Stimulated activated CD4-positive, alpha-beta T cell treated with anti-CD3 and anti-CD28 coated beads, TNF-alpha, amount 100 ng/mL, for 1 hour (primary cell): ENCODE data around the gene GTPBP1.

Experiments
- DNase-seq, 3 donors: peaks; one replicate each; pipeline ENCODE4 v3.0.0-alpha.2; 2020; ENCODE audit warnings: low read depth in 3 of 3, low spot score in 1 of 3

The GTPBP1 gene

DNA sequence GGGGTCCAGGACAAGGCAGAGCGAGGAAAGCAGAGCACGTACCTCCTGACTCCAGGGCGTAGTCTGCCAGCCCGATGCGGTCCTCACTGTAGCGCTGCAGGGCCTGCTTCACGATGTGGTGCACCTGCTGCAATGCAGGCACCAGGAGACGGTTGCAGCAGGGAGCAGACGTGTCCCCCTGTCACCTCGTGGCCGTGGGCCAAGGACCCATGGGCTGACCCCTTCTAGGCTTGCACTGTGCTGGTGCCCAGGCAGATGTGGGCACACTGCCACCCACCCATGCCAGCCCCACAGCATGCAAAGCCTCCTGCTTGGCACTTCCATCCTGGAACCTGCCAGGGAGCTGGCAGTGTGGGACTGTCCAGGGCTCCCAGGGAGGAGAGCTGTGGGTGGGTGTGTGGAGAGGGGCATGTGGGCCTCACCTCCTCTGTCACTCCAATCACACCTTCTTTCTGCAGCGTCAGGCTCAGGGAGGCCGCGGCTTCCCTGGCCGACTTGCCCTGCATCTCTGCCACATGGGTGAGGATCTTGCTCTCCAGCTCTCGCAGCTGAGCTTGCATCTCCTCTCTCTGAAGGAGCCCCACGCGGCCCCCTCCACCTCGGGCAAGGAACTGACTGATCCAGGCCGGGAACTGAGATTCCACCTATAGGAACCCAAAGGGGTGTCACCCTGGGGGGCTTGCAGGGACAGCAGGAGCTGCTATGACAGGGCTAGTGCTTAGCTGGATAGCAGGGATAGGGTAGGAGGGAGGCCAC is 33.7 kb downstream of the GTPBP1 start:
- DNase-seq: no peak

DNA sequence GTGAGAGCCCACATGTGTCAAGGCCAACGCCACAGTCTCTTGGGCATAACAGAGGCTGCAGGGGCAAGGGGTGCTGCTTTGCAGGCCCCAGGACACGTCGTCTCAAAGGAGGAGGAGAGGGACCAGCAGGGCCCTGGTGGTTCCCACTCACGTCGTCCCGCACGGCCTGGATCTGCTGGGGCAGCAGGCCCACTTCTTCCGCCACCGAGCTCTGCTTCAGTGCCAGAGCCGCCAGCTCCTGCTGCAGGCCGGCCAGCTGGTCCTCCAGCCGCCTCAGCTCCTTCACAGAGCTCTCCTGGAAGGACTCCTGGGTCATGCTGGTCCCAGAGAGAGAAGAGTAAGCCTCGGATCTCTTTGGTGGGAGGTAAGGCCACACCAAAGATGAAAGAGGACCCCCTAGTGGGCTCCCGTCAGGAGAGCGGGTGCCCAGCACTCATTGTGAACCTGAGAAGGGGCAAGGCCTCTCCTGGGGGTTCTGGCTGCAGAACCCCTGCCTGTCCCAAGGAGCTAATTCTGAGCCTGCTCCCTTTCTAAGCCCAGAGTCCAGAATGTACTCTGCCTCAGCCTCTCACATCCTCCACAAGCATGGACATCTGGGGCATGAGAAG is 34.5 kb downstream of the GTPBP1 start:
- no peak for DNase-seq

DNA sequence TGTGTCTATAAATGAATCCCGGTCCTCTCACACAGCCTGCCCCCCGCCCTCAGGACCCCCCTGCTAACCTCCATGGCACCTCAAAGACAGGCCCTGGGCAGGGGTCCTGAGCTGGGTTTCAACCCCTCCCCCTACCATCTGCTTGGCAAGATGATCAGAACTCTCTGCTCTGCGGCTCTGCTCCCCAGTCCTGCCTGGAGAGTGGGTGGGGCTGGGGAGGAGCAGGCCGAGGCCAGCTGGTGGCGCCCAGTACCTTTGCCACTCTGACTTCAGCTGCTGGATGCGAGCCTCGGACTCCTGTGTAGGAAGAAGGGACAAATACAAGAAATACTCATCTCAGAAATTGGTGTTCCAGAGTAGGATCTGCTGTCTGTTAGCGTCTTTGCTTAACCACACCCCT is 35.0 kb downstream of the GTPBP1 start:
- no peak for DNase-seq

DNA sequence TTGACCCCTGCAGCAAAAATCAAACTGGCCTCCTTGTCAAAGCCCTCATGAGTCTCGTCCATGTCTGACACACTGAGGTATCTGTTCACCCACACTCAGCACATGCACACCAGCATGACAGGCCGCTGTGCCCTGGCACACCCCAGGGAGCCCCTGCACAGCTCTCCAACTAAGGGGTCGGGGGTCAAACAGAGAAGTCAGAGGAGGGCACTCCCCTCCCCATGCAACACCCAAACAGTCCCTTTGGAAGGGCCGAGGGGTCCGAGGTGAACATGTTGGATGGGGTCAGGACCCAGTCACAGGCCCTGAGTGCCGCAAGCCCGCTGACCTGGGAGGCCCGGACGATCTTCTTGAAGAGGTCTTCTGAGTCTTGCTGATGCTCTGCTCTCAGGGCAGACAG is 35.4 kb downstream of the GTPBP1 start:
- DNase-seq: no peak

DNA sequence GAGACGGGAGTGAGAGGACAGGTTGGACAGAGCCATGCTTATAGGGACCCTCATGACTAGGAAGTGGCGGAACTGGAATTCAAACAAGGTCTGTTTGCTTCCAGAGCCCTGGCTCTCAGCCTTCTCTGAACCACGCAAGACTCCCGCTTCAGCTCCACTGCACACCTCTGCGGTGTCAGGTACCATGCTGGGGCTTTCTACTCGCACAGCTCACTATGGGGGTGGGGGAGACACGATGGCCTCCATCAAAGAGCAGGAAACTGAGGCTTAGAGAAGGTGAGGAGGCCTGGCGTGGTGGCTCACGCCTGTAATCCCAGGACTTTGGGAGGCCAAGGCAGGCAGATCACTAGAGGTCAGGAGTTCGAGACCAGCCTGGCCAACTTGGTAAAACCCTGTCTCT is 35.8 kb downstream of the GTPBP1 start:
- DNase-seq: no peak

DNA sequence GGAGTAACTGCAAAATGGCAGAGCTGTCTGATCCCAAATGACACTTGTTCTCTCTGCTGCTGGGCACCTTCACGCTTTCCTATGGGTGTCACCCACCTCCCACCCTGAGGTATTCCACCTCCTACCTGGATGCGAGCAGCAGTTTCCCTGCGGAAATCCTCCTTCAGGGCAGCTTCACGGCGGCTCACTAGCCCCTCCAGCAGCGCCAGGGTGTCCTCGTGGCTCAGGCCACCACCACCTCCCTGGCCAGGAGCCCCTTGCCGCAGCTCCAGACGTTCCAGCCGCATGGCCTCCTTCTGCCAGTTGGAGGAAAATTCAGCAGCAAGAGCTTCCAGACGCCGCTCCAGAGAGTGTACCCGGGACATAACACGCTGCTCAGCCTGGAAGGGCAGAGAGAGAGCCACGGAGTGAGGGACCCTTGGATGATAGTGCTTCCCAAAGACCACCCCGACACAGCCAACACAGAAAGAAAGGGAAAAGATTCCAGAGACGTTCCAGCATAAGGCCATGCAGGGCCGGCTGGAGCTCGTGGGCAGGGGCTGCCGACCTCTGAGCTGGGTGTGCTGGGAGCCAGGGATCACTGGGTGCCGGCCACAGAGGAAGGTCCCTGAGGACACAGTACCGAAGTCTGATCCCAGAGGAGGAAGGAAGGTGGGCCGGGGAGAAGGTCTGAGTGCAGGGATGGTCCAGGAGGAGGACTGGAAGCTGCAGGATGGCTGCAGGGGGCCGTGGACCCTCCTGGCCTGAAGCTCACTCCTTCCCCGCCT is 36.6 kb downstream of the GTPBP1 start:
- no peak for DNase-seq

DNA sequence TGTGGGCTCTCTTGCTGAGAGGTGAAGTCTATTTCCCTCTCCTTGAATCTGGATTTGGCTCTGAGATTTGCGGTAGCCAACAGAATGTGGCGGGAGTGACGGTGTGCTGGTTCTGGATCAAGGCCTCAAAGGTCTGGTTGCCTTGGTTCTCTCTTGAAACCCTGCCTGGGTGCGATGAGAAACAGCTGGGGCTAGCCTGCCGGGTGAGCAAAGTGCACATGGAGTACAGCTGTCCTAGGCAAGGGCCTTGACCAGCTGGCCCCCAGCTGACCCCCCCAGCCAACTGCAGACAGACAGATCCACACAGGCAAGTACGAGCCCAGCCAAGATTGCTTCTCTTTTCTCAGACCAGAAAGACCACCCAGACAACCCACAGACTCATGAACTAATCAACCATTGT is 39.2 kb downstream of the GTPBP1 start:
- DNase-seq: no peak

DNA sequence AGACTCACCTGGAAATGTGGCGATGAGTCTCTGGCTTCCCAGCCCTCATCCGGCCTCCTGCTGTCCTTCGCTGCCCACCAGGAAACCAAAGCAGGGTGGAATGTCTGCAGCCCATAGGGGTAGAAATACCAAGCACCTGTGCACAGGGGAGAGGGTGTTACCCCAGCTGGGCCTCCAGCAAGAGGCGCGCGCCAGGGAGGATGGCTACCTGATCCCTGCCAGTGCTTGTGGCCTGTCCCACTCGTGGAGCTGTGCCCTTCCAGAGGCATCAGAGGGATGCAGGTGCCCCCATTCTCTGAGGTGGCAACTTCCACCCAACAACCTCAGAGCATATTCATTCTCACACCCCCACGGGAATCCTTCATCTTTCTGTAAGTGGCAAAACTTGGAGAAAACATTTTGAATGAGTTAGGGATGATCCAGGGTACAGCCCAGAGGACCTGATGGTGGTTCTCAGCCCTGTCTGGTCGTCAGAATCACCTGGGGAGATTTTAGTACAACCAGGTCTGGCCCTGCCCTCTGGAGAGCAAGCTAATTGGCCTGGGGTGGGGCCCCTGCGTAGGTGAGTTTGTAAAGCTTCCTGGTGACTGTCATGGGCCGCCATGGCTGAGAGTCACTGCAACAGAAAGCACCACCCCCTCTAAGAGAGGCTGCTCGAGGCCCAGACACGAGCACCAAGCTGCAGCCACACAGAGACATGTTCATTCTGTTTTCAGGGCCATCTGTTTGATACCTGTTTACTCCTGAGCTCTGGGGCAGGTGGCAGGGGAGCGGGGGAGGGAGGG is 40.1 kb downstream of the GTPBP1 start:
- DNase-seq: no peak

DNA sequence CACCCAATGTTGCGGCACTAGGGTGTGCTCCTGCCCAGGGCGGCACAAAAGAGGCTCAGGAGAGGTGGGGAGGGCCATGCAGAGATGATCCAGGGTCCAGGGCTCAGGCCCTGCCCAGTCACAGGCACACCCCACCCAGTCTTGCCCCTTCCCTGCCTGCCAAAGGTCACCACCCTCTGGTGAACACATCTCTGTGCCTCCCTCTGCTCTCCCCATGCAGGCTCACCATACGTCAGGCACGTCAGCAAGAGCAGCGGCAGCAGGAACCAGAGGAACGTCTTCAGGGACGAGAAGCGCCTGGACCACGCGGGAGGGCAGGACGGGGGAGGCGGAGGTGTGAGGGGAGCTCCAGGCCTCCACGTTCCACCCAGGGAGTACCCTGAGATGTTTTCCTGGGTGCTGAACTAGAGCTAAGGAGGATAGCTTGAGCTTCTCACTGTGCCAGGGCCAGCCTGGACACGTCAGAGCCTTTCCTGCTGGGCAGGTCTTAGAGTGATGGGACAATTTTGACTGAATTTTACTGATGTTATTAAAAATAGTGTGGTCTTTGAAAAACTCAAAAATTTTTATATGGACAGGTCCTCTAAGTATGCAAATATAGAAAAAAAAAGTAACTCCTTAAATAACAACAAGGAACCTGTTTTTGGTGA is 42.9 kb downstream of the GTPBP1 start:
- DNase-seq: no peak

DNA sequence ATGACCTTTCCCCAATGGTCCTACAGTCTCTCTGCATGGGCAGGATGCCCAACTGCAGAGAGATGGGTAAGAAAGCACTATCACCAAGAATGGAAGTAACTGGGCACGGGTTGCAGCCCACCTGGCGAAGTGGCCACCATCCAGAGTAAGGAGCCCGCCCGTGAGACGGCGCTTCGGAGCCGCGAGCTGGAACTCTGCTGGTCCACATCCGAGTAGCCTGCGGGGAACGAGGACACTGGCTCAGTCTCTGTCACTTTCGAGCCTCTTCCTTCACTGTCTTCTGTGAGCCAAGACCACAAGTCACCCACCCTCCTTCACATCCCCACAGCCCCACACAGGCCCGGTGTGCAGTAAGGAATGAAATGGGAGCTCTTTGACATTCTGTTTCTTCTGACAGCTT is 44.4 kb downstream of the GTPBP1 start:
- no peak for DNase-seq

DNA sequence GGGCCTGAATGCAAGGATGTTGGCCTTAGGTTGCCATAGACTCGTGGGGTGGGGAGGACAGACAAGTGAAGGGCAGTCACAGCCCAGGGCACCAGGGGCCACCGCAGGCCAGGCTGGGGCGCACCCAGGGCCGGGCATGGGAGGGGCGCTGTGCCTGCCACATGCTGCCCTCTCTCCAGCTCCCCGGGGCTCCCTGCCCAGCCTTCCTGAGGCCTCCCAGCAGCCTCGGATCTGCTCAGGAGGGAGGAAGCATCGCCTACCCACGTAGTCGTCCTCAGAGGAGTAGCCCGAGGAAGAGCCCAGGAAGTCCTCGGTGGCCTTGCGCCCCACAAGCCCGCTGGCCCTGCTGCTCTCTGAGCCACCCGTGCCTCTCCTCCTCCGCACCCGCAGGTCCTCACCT is 44.9 kb downstream of the GTPBP1 start:
- DNase-seq: no peak

DNA sequence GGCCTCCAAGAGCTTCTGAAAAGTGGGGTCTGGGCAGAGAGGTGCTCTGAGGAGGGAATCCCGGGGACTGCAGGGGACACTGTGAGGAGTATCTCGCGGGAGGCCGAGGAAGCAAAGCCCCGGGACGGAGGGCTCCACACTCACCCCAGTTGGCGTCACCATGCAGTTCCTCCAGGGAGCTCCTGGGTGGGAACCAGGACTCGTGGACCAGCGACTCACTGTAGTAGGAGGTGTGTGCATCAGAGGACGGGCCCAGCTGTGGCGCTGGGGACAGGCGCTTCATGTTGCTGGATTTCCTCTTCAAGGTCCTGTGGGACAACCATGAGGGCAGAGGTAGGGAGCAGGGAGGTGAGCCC is 45.3 kb downstream of the GTPBP1 start:
- DNase-seq: no peak

DNA sequence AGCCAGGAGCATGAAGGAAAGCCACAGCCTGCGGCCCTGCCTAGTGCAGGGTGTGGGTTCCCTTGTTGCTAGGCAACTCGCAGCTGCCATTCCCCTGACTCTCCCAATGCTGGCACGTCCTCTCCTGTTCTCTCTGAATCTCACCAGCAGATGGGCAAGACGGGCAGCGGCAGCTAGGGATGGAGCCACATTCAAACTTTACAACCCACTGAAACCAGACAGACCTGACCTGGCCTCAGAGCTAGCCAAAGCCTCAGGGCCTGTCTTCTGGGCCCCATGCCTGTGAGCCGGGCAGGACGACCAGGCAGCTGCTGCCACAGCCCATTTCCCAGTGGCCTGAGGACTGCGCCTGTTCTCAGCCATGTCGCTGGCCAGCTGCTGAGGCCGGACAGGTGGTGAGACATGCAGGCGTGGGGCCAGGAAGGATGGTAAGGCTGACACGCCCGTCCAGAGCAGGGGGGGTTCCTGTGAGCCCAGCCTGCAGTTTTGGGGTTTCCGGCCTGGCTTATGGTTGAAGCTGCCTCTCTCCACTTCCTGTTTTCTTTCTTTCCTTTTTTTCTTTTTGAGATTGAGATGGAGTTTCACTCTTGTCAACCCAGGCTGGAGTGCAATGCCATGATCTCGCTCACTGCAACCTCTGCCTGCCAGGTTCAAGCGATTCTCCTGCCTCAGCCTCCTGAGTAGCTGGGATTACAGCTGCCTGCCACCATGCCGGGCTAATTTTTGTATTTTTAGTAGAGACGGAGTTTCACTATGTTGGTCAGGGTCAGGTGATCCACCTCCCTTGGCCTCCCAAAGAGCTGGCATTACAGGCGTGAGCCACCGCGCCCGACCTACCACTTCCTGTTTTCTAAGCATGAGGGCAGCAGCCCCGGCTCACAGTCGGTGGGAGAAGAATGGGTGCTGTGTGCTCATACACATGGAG is 45.9 kb downstream of the GTPBP1 start:
- DNase-seq: peak in 1 of 3 donors; percentile 44

DNA sequence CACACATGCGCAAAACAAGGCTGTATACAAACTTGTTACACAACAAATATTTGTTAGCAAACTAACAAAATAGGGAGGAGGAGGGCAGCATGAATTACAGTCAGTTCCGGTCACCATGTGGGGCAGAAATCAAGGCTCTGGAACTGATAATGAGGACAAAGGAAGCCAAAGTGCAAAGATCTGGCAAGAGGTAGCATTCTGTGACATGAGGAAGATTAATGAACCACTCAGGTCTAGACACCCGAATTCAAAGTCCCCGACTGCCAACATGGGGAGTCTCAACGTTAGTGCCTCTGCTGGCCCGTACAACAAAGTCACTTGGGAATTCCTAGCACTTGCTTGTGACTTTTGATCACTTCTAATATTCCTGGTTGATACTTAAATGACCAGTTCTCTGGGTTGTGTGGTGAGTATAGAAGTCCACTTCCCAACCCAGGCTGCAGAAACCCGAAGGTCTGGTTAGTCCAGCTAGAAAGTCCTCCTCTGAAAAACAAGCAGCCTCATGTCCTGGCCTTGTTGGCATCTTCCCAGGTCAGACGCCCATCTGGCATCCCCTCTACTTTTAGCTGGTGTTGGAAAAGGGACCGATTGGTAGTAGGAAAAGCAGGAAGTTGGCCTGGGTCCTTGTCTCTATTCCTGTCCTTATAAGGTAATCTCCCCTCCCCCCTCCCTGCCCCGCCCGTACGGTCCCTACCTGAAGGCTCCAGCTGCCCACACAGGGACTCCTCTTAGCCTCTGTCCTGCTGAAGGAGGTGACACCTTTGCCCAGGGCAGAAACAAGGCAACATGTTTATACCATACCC is 48.4 kb downstream of the GTPBP1 start:
- DNase-seq: no peak

DNA sequence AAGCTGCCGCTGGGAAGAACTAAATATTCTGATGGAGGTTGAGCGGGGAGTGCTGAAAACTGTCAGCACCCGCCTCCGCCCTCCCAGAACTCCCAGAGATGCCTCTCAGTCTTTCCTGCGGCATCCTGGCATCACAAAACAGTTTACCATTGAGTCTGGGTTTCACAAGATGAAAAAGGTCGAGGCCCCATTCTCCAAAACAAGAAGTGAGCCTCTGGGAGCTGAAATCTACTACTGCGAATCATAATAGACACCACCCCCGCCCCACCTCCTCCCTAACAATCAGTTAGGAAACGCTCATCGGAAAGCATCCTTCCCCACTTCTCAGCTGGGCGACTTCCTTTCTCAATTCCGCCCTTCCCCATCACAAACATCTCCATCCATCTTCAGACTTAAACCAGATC is 49.0 kb downstream of the GTPBP1 start:
- DNase-seq: no peak

DNA sequence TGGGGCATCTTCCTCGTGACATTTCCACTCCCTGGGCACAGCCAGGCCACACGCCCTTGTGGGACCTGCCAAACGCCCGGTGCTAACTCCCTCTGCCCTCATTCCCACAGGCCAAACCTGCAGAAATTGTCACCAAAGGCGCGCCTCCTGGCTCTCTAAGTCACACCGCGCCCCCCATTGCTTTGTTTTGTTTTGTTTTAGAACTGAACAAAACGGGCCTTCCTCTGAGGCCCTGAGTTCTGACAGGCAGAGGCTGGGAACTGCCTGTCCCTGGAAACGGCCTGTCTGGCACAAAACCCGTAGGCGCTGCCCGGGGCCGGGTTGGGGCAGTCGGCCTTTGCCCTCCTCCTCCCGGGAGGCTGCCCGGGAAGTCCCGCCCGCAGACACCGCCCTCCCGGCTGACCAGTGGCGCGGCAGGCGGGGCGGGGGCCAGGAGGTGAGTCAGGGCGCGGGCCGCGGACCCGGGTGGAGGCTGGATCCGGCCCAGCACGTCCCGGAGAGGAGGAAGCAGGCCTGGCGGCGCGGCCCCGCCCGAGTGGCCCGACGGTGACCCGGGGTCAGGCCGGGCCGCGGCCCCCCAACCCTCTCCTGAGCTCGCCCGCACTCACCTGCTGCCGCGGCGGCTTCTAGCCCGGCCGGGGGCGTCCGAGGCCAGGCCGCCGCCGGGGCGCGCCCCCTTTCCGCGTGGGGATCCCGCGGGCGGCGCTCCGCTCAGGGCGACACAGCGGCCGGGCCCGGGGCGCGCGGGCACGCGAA is 49.6 kb downstream of the GTPBP1 start:
- no peak for DNase-seq

DNA sequence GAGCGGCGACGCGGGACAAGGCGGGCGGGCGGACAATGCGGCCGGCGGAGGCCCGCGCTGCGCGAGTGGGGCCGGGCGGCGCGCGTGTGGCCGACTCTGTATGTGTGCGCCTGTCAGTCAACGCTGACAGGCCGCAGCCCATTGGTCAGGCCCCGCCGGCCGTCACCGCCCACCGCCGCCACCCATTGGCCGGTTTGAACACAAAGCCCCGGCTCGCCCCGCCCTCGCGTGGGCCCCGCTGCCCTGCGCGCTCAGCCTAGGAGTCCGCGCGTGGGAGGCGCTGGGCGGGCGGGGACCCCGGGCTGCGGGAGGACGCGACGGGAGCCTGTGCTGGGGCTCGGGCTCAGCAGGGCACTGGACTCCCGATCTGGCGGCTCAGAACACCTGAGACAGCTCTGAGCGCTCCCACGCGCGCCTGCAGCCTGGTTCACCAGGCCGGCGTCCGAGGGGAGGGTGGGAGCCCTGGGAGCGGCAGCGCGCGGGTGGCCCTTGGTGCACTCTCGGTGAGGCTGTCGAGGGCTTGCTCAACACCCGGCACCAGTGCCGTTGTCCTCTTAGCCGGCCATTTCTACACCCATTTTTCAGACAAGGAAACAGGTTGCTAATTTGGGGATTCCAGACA is 50.3 kb downstream of the GTPBP1 start, which contains the start of gene SUN2:
Gene SUN2, minus strand, starts transcription at position 88 of the 622 bp plus-strand sequence. CDS start 3,370 bp downstream, outside the sequence.
- peak; percentile 82 to 93 (median 89) for DNase-seq
